Mammary epithelial cell (primary cell): ENCODE measurements around the gene ADPRS.
A peak's percentile ranks its signal among the peaks of the same experiment; 100 is the strongest.

Experiments
- CTCF ChIP-seq, 2 donors: IDR thresholded peaks in 1 of 2; conservative IDR thresholded peaks in 1 of 2; 2 replicates each; pipeline ENCODE4 v1.5.1; 2011 to 2012; ENCODE audit warnings: inconsistent platforms in 2 of 2, low read length in 2 of 2, mild to moderate bottlenecking in 2 of 2, control low read depth in 1 of 2, low read depth in 1 of 2; ENCODE audit not compliant: insufficient read depth in 1 of 2; ENCODE audit errors: extremely low read depth in 1 of 2
- EZH2 ChIP-seq: IDR thresholded peaks from 2 replicates; pipeline ENCODE4 v1.6.1; 2012; ENCODE audit warnings: low read length, inconsistent platforms, borderline replicate concordance

GRCh38 chr1:36084497-36085115 is 4.1 kb upstream of the ADPRS start:
- TF ChIP-seq CTCF (conservative IDR thresholded peaks at IDR 0.05 in 1 of 2, IDR thresholded peaks at IDR 0.05 in 1 of 2; ENCODE audit: extremely low read depth in 1 of 2, insufficient read depth in 1 of 2, low read depth in 1 of 2, low read length in 2 of 2): peak; percentile 11 to 18
- no peak for TF ChIP-seq EZH2
